HCT116 (cell line): ENCODE data around the gene ENDOG. TPM values are rescaled to one million over a fixed set of nuclear protein-coding genes. Genes with fewer than 3 reads are reported as not detected.

ENCODE experiments used
- ATAC-seq: fragments of 200-7000 bp; cut with Tn5 transposase; 2 replicates; pipeline ENCODE4 v1.9.1; 2020; ENCODE audit warnings: mild to moderate bottlenecking, moderate library complexity
- BruUV-seq: library from RNA; stranded (reverse); fragments of 400-500 nt; replicated peaks from 2 replicates; lab custom pipeline; 2021; lab: Mats Ljungman, UMichigan
- CTCF ChIA-PET: fragments of 300-600 bp; sonication (Branson Sonifier 250); formaldehyde crosslinking; loops from one replicate; lab custom pipeline; 2021; ENCODE audit warnings: antibody characterized with exemption; lab: Charles Lee
- POLR2A ChIA-PET: fragments of 300-600, 350-600 bp; sonication (Branson Sonifier 250); formaldehyde crosslinking; loops from one replicate; lab custom pipeline; 2021; ENCODE audit warnings: antibody characterized with exemption; lab: Charles Lee
- RAD21 ChIA-PET, 2 experiments: fragments of 300-600 bp; sonication (Branson Sonifier 250); formaldehyde crosslinking; loops; one replicate each; lab custom pipeline; 2023; ENCODE audit warnings: low total read pairs in 2 of 2; ENCODE audit not compliant: uncharacterized antibody in 2 of 2, unreplicated experiment in 2 of 2, low non-redundant PET in 1 of 2; lab: Charles Lee
- DNase-seq: peaks from one replicate; pipeline ENCODE4 v3.0.0-alpha.2; 2010; ENCODE audit warnings: low read depth, low spot score
- H2AFZ ChIP-seq: fragments of 200-600 bp; shearing (Covaris generic), sonication (generic); 2 replicates; pipeline ENCODE4 v1.6.1; 2017; ENCODE audit warnings: low read depth, mixed run types, mixed read lengths, antibody characterized with exemption, low read length; ENCODE audit not compliant: poor library complexity, severe bottlenecking
- H3K27ac ChIP-seq: 2 replicates; pipeline ENCODE4 v1.5.1; 2012; ENCODE audit warnings: low read depth, low read length
- H3K27me3 ChIP-seq: fragments of 200-600 bp; sonication (generic); 2 replicates; pipeline ENCODE4 v1.6.1; 2016; ENCODE audit warnings: mixed run types, low read length, mixed read lengths; ENCODE audit not compliant: insufficient read depth
- H3K36me3 ChIP-seq, 2 experiments: fragments of 200-500 bp in 1 of 2; fragments of 200-600 bp in 1 of 2; sonication (Bioruptor generic) in 1 of 2; sonication (generic) in 1 of 2; 2 replicates each; pipeline versions ENCODE4 v1.5.1 to v1.6.1; 2014 to 2016; ENCODE audit warnings: low read length in 2 of 2, inconsistent platforms in 1 of 2, mixed read lengths in 1 of 2, mixed run types in 1 of 2; ENCODE audit not compliant: insufficient read depth in 2 of 2, control insufficient read depth in 1 of 2
- H3K4me1 ChIP-seq, 2 experiments: fragments of 200-600 bp in 1 of 2; sonication (generic) in 1 of 2; 2 replicates each; pipeline versions ENCODE4 v1.5.1 to v1.6.1; 2012 to 2017; ENCODE audit warnings: low read length in 2 of 2, inconsistent platforms in 1 of 2, mild to moderate bottlenecking in 1 of 2, mixed read lengths in 1 of 2, mixed run types in 1 of 2, moderate library complexity in 1 of 2; ENCODE audit not compliant: insufficient read depth in 2 of 2, control insufficient read depth in 1 of 2
- H3K4me2 ChIP-seq: fragments of 200-600 bp; sonication (generic); 2 replicates; pipeline ENCODE4 v1.6.1; 2017; ENCODE audit warnings: mixed run types, low read length, mixed read lengths
- H3K4me3 ChIP-seq, 2 experiments: fragments of 200-600 bp in 1 of 2; sonication (generic) in 1 of 2; replicated peaks in 1 of 2; 2 replicates each; pipeline ENCODE4 v1.5.1; 2011 to 2016; ENCODE audit warnings: low read length in 2 of 2, control low read depth in 1 of 2, low read depth in 1 of 2, mild to moderate bottlenecking in 1 of 2, mixed read lengths in 1 of 2, mixed run types in 1 of 2
- H3K79me2 ChIP-seq: fragments of 200-600 bp; sonication (generic); 2 replicates; pipeline ENCODE4 v1.6.1; 2017; ENCODE audit warnings: mild to moderate bottlenecking, mixed run types, low read length, moderate library complexity, mixed read lengths; ENCODE audit not compliant: insufficient read depth
- H3K9ac ChIP-seq: fragments of 200-600 bp; sonication (generic); 2 replicates; pipeline ENCODE4 v1.6.1; 2016; ENCODE audit warnings: low read length, mixed read lengths
- H3K9me2 ChIP-seq: fragments of 200-600 bp; sonication (generic), shearing (Covaris generic); 2 replicates; pipeline ENCODE4 v1.6.1; 2017; ENCODE audit warnings: mixed run types, mild to moderate bottlenecking, moderate library complexity; ENCODE audit not compliant: insufficient read depth
- H3K9me3 ChIP-seq, 2 experiments: fragments of 200-500 bp in 1 of 2; fragments of 200-600 bp in 1 of 2; sonication (Bioruptor generic) in 1 of 2; sonication (generic) in 1 of 2; 2 replicates each; pipeline ENCODE4 v1.6.1; 2014 to 2017; ENCODE audit warnings: low read length in 2 of 2, mixed read lengths in 2 of 2, inconsistent platforms in 1 of 2, low read depth in 1 of 2, mild to moderate bottlenecking in 1 of 2, mixed run types in 1 of 2, moderate library complexity in 1 of 2; ENCODE audit not compliant: control insufficient read depth in 1 of 2, insufficient read depth in 1 of 2
- H4K20me1 ChIP-seq: fragments of 200-600 bp; sonication (generic), shearing (Covaris generic); 2 replicates; pipeline ENCODE4 v1.6.1; 2017; ENCODE audit warnings: mixed run types, mild to moderate bottlenecking, moderate library complexity; ENCODE audit not compliant: insufficient read depth
- CEBPB ChIP-seq: IDR thresholded peaks from 2 replicates; pipeline ENCODE4 v1.6.1; 2012; ENCODE audit warnings: low read depth
- ELF1 ChIP-seq: IDR thresholded peaks from 2 replicates; pipeline ENCODE4 v1.6.1; 2012; ENCODE audit warnings: low read depth, borderline replicate concordance
- EZH2 ChIP-seq: fragments of 200-600 bp; sonication (generic); IDR thresholded peaks from 2 replicates; pipeline ENCODE4 v1.6.1; 2017; ENCODE audit warnings: antibody characterized with exemption, mixed run types
- EZH2phosphoT487 ChIP-seq: fragments of 200-600 bp; IDR thresholded peaks from 2 replicates; pipeline ENCODE4 v1.6.1; 2018; ENCODE audit warnings: antibody characterized with exemption, borderline replicate concordance
- JUND ChIP-seq: IDR thresholded peaks from 2 replicates; pipeline ENCODE4 v1.6.1; 2012
- POLR2A ChIP-seq: IDR thresholded peaks from 2 replicates; pipeline ENCODE4 v1.7.0; 2011; ENCODE audit warnings: borderline replicate concordance; ENCODE audit not compliant: insufficient read depth, insufficient read length; ENCODE audit errors: extremely low read depth
- POLR2AphosphoS5 ChIP-seq: IDR thresholded peaks from 2 replicates; pipeline ENCODE4 v1.6.1; 2011; ENCODE audit warnings: mild to moderate bottlenecking, low read depth, low read length, moderate library complexity
- RAD21 ChIP-seq: IDR thresholded peaks from 2 replicates; pipeline ENCODE4 v1.6.1; 2012; ENCODE audit warnings: low read depth, mild to moderate bottlenecking
- REST ChIP-seq: IDR thresholded peaks from 2 replicates; pipeline ENCODE4 v1.6.1; 2012; ENCODE audit warnings: low read depth
- SP1 ChIP-seq: IDR thresholded peaks from 2 replicates; pipeline ENCODE4 v1.6.1; 2012; ENCODE audit warnings: low read depth
- TCF7L2 ChIP-seq: IDR thresholded peaks from 2 replicates; pipeline ENCODE4 v1.7.0; 2011; ENCODE audit warnings: borderline replicate concordance, inconsistent platforms; ENCODE audit not compliant: insufficient read depth, insufficient read length; ENCODE audit errors: extremely low read depth
- YY1 ChIP-seq: IDR thresholded peaks from 2 replicates; pipeline ENCODE4 v1.6.1; 2011; ENCODE audit warnings: low read length, low read depth, moderate library complexity, mild to moderate bottlenecking; ENCODE audit not compliant: insufficient replicate concordance; ENCODE audit errors: extremely low read depth
- ZFX ChIP-seq: fragments of 450-650 bp; IDR thresholded peaks from 2 replicates; pipeline ENCODE4 v1.6.1; 2017
- ZNF274 ChIP-seq: fragments of 200-500 bp; sonication (Bioruptor generic); IDR thresholded peaks from 2 replicates; pipeline ENCODE4 v1.6.1; 2014; ENCODE audit warnings: mild to moderate bottlenecking, low read depth, low read length, inconsistent platforms
- intact Hi-C: fragments of 100-400 bp; cut with micrococcal nuclease; formaldehyde crosslinking; loops from 2 replicates; pipeline ENCODE4 v1.10.0; 2022
- total RNA-seq: library from RNA; stranded (reverse); gene quantifications from one replicate; pipeline ENCODE4 v1.2.1, GENCODE V29; 2021; ENCODE audit not compliant: unreplicated experiment
- TF ChIP-seq, protein P1 (sequence below): IDR thresholded peaks from 2 replicates; pipeline ENCODE4 v1.6.1; 2011; ENCODE audit warnings: mild to moderate bottlenecking, low read length, moderate library complexity; ENCODE audit not compliant: insufficient replicate concordance; ENCODE audit errors: extremely low read depth
- TF ChIP-seq, protein P2 (sequence below), 3 experiments: fragments of 200-600 bp in 1 of 3; sonication (generic) in 1 of 3; IDR thresholded peaks in 2 of 3; conservative IDR thresholded peaks in 1 of 3; 2 replicates each; pipeline ENCODE4 v1.5.1; 2012 to 2017; ENCODE audit warnings: low read depth in 2 of 3, low read length in 2 of 3, antibody characterized with exemption in 1 of 3, borderline replicate concordance in 1 of 3, control low read depth in 1 of 3, mild to moderate bottlenecking in 1 of 3, mixed read lengths in 1 of 3, mixed run types in 1 of 3, moderate library complexity in 1 of 3; ENCODE audit not compliant: insufficient read depth in 1 of 3
- TF ChIP-seq, protein P3 (sequence below): IDR thresholded peaks from 2 replicates; pipeline ENCODE4 v1.6.1; 2012

The ENDOG gene
- total RNA-seq, 1 experiment from 2014 or later: 27.2 TPM

DNA sequence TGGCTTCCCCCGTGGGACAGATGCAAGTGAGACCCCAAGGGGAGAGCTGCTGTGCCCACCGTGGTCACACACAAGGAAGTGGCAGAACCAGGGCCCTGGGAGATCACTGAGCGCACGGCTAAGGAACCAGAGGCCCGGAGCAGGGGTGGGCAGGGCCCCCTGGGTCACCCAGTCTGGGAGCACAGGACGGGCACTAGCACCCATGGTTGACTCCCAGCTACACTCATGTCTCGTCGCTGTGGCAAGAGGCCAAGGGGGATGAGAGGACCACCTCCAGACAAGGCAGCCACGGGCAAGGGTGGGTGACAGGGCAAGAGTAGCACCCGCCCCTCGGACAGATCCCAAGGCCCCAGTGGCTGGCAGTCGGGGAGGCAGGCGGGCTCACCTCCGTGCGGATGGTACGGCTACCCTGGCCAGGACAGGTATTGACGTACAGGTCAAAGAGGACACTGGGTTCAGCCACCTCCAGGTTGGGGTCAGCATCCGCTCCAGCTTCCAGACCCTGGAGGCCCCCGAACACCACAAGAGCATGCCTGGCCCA is 5.1 kb downstream of the ENDOG start:
- H3K9me3 ChIP-seq: no peaks in the 10 kb centered on the region
- no peak overlapping the region for H3K27ac ChIP-seq
- DNase-seq (no peak), ATAC-seq (no peak)
- intact Hi-C loops: no loop called here
- H3K9me2 ChIP-seq: no peaks in the 10 kb centered on the region
- RAD21 ChIA-PET: no interaction called here
- BruUV-seq: no TSS peak
- POLR2A ChIA-PET: interaction anchor here (0.6 kb wide), 1 partner anchor 21 kb away, joined by 3 read pairs; no protein-coding TSS in a partner anchor
- H3K4me1 ChIP-seq: peaks cover 10 to 20% of the 10 kb centered on the region in 2 experiments
- H3K9ac ChIP-seq: no peak overlapping the region
- no peak overlapping the region for H2AFZ ChIP-seq
- peaks cover 29 to 36% of the 10 kb centered on the region in 2 experiments; a peak in 3 of 4 replicates for H3K36me3 ChIP-seq
- H4K20me1 ChIP-seq: 0 out of 2 replicates have a peak, but pooled peaks cover 5% of the 10 kb centered on the region
- CTCF ChIA-PET: no interaction called here
- H3K4me2 ChIP-seq: no peak overlapping the region
- H3K27me3 ChIP-seq: no peaks in the 10 kb centered on the region
- TF ChIP-seq TCF7L2: no peak
- TF ChIP-seq EZH2: no peak
- no peak for TF ChIP-seq CEBPB
- TF ChIP-seq RAD21: no peak
- no peak for TF ChIP-seq ELF1
- no peak for TF ChIP-seq REST
- no peak for TF ChIP-seq SP1
- TF ChIP-seq ZNF274: no peak
- TF ChIP-seq POLR2AphosphoS5: no peak
- no peak for TF ChIP-seq EZH2phosphoT487
- no peak for TF ChIP-seq ZFX
- TF ChIP-seq, protein P1, sequence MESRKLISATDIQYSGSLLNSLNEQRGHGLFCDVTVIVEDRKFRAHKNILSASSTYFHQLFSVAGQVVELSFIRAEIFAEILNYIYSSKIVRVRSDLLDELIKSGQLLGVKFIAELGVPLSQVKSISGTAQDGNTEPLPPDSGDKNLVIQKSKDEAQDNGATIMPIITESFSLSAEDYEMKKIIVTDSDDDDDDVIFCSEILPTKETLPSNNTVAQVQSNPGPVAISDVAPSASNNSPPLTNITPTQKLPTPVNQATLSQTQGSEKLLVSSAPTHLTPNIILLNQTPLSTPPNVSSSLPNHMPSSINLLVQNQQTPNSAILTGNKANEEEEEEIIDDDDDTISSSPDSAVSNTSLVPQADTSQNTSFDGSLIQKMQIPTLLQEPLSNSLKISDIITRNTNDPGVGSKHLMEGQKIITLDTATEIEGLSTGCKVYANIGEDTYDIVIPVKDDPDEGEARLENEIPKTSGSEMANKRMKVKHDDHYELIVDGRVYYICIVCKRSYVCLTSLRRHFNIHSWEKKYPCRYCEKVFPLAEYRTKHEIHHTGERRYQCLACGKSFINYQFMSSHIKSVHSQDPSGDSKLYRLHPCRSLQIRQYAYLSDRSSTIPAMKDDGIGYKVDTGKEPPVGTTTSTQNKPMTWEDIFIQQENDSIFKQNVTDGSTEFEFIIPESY: no peak
- TF ChIP-seq, protein P2, sequence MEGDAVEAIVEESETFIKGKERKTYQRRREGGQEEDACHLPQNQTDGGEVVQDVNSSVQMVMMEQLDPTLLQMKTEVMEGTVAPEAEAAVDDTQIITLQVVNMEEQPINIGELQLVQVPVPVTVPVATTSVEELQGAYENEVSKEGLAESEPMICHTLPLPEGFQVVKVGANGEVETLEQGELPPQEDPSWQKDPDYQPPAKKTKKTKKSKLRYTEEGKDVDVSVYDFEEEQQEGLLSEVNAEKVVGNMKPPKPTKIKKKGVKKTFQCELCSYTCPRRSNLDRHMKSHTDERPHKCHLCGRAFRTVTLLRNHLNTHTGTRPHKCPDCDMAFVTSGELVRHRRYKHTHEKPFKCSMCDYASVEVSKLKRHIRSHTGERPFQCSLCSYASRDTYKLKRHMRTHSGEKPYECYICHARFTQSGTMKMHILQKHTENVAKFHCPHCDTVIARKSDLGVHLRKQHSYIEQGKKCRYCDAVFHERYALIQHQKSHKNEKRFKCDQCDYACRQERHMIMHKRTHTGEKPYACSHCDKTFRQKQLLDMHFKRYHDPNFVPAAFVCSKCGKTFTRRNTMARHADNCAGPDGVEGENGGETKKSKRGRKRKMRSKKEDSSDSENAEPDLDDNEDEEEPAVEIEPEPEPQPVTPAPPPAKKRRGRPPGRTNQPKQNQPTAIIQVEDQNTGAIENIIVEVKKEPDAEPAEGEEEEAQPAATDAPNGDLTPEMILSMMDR (IDR thresholded peaks at IDR 0.05 in 2 of 3, conservative IDR thresholded peaks at IDR 0.05 in 1 of 3; ENCODE audit: borderline replicate concordance in 1 of 3, insufficient read depth in 1 of 3, low read depth in 2 of 3, low read length in 2 of 3): no peak
- TF ChIP-seq YY1: no peak
- TF ChIP-seq, protein P3, sequence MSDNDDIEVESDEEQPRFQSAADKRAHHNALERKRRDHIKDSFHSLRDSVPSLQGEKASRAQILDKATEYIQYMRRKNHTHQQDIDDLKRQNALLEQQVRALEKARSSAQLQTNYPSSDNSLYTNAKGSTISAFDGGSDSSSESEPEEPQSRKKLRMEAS: no peak
- no peak for TF ChIP-seq JUND
- TF ChIP-seq POLR2A: no peak
- TF ChIP-seq, all 23 proteins: peak for 0
- Histone ChIP-seq H3K4me3 (no peak overlapping the region), H3K79me2 (peaks cover 15% of the 10 kb centered on the region)
